ENCODE measurements around the gene MRPL55. TPM values are rescaled to one million over a fixed set of nuclear protein-coding genes. Genes with fewer than 3 reads are reported as not detected.

MRPL55 gene
- total and polyA plus RNA-seq, 2 of the 13 experiments (the other 11 are each of a cell fraction or from before 2014, with no cell fraction given), result 58.6 to 92.9 TPM

DNA sequence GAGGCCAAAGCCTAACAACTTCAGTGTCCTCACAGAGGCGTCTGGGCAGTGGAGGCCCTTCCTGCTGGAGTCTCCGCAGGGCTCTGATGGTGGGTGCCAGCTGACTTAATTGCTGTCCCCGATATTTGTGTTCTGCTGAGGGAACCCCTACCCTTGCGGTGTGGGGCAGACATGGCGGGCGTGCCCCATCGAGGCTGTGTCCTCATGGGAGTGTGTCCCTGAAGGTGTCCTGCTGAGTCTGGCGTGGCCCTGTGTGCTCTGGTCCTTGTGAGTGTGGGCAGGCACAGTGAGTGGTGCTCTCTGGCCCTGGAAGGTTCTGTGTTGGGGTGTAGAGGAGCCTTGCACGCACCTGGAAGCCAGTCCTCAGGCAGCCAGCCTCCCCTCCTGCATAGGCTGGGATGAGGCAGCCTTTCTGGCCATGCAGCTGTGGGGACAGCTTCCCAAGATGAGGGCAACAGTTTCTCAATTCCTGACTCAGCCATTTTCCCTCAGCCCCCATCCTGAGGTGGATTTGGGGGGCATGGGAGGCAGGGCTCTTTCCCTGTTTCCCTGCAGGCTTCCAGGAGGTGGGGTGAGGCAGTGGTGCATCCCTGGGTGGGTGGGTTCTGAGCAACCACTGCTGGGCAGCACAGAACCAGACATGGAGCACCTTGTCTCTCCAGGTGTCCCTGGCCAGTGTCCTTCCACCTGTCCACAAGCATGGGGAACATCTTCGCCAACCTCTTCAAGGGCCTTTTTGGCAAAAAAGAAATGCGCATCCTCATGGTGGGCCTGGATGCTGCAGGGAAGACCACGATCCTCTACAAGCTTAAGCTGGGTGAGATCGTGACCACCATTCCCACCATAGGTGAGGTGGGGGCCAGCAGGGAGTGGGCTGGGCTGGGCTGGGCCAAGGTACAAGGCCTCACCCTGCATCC lies 12.4 kb downstream of the MRPL55 start:
- no peak for DNase-seq (ENCODE audit: low spot score)
- TF ChIP-seq CBX1 (IDR thresholded peaks at IDR 0.05; ENCODE audit: low read depth) (no peak), CENPX (CRISPR knock-in tag; IDR thresholded peaks at IDR 0.05) (no peak), MAFF (IDR thresholded peaks at IDR 0.05; ENCODE audit: low read depth, low read length) (peak; percentile 32; the same call in 1 of the 2 replicates), JARID2 (CRISPR knock-in tag; IDR thresholded peaks at IDR 0.05; ENCODE audit: insufficient replicate concordance) (no peak), ZNF546 (CRISPR knock-in tag; conservative IDR thresholded peaks at IDR 0.05) (no peak), TMF1 (CRISPR knock-in tag; IDR thresholded peaks at IDR 0.05; ENCODE audit: low read depth) (no peak), ZNF232 (CRISPR knock-in tag; IDR thresholded peaks at IDR 0.05; ENCODE audit: borderline replicate concordance) (no peak), ZNF34 (CRISPR knock-in tag; IDR thresholded peaks at IDR 0.05; ENCODE audit: borderline replicate concordance) (no peak), TAF1 (CRISPR knock-in tag; IDR thresholded peaks at IDR 0.05) (no peak)
- TF ChIP-seq, protein P1, sequence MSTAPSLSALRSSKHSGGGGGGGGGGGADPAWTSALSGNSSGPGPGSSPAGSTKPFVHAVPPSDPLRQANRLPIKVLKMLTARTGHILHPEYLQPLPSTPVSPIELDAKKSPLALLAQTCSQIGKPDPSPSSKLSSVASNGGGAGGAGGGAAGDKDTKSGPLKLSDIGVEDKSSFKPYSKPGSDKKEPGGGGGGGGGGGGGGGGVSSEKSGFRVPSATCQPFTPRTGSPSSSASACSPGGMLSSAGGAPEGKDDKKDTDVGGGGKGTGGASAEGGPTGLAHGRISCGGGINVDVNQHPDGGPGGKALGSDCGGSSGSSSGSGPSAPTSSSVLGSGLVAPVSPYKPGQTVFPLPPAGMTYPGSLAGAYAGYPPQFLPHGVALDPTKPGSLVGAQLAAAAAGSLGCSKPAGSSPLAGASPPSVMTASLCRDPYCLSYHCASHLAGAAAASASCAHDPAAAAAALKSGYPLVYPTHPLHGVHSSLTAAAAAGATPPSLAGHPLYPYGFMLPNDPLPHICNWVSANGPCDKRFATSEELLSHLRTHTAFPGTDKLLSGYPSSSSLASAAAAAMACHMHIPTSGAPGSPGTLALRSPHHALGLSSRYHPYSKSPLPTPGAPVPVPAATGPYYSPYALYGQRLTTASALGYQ (CRISPR knock-in tag; IDR thresholded peaks at IDR 0.05), result no peak
- TF ChIP-seq, protein P2, sequence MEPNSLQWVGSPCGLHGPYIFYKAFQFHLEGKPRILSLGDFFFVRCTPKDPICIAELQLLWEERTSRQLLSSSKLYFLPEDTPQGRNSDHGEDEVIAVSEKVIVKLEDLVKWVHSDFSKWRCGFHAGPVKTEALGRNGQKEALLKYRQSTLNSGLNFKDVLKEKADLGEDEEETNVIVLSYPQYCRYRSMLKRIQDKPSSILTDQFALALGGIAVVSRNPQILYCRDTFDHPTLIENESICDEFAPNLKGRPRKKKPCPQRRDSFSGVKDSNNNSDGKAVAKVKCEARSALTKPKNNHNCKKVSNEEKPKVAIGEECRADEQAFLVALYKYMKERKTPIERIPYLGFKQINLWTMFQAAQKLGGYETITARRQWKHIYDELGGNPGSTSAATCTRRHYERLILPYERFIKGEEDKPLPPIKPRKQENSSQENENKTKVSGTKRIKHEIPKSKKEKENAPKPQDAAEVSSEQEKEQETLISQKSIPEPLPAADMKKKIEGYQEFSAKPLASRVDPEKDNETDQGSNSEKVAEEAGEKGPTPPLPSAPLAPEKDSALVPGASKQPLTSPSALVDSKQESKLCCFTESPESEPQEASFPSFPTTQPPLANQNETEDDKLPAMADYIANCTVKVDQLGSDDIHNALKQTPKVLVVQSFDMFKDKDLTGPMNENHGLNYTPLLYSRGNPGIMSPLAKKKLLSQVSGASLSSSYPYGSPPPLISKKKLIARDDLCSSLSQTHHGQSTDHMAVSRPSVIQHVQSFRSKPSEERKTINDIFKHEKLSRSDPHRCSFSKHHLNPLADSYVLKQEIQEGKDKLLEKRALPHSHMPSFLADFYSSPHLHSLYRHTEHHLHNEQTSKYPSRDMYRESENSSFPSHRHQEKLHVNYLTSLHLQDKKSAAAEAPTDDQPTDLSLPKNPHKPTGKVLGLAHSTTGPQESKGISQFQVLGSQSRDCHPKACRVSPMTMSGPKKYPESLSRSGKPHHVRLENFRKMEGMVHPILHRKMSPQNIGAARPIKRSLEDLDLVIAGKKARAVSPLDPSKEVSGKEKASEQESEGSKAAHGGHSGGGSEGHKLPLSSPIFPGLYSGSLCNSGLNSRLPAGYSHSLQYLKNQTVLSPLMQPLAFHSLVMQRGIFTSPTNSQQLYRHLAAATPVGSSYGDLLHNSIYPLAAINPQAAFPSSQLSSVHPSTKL (CRISPR knock-in tag; IDR thresholded peaks at IDR 0.05), result no peak
- TF ChIP-seq, protein P3, sequence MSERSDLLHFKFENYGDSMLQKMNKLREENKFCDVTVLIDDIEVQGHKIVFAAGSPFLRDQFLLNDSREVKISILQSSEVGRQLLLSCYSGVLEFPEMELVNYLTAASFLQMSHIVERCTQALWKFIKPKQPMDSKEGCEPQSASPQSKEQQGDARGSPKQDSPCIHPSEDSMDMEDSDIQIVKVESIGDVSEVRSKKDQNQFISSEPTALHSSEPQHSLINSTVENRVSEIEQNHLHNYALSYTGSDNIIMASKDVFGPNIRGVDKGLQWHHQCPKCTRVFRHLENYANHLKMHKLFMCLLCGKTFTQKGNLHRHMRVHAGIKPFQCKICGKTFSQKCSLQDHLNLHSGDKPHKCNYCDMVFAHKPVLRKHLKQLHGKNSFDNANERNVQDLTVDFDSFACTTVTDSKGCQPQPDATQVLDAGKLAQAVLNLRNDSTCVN (CRISPR knock-in tag; IDR thresholded peaks at IDR 0.05; ENCODE audit: borderline replicate concordance), result no peak
- TF ChIP-seq, protein P4, sequence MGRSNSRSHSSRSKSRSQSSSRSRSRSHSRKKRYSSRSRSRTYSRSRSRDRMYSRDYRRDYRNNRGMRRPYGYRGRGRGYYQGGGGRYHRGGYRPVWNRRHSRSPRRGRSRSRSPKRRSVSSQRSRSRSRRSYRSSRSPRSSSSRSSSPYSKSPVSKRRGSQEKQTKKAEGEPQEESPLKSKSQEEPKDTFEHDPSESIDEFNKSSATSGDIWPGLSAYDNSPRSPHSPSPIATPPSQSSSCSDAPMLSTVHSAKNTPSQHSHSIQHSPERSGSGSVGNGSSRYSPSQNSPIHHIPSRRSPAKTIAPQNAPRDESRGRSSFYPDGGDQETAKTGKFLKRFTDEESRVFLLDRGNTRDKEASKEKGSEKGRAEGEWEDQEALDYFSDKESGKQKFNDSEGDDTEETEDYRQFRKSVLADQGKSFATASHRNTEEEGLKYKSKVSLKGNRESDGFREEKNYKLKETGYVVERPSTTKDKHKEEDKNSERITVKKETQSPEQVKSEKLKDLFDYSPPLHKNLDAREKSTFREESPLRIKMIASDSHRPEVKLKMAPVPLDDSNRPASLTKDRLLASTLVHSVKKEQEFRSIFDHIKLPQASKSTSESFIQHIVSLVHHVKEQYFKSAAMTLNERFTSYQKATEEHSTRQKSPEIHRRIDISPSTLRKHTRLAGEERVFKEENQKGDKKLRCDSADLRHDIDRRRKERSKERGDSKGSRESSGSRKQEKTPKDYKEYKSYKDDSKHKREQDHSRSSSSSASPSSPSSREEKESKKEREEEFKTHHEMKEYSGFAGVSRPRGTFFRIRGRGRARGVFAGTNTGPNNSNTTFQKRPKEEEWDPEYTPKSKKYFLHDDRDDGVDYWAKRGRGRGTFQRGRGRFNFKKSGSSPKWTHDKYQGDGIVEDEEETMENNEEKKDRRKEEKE (IDR thresholded peaks at IDR 0.05), result no peak

More for the DNA sequence above, 12.4 kb downstream of the MRPL55 start:
- H3K9me3 ChIP-seq (ENCODE audit: low read length), result peaks cover 26% of the 10 kb centered on the region
- no peaks in the 10 kb centered on the region for H3K27me3 ChIP-seq (ENCODE audit: control insufficient read depth in 1 of 2, insufficient read depth in 2 of 2, low read length in 2 of 2)
- no peak overlapping the region for H3K9ac ChIP-seq (ENCODE audit: insufficient read depth, low read depth, low read length)
- H3K79me2 ChIP-seq (ENCODE audit: insufficient read depth, low read length), result peaks cover 70% of the 10 kb centered on the region
- ATAC-seq (peak; percentile 2; the same call in 2 of the 3 replicates), FAIRE-seq (no peak)
- in situ Hi-C loops (cut with HindIII; ENCODE audit: extremely low pct_ligation_motif_present, low pct_unique_long_range_greater_than_20kb) (no loop called here), intact Hi-C loops (cut with micrococcal nuclease; ENCODE audit: unreplicated experiment) (no loop called here)
- no peak overlapping the region for H3K27ac ChIP-seq (ENCODE audit: extremely low read length, insufficient read depth, low read length)
- peaks cover 13% of the 10 kb centered on the region for H3K4me1 ChIP-seq (ENCODE audit: insufficient read depth, low read length)
- POLR2A ChIA-PET, result no interaction called here
- H4K20me1 ChIP-seq (ENCODE audit: insufficient read depth, low read length), result peaks cover 88% of the 10 kb centered on the region
- no peak overlapping the region for H3K4me3 ChIP-seq (replicated peaks in 1 of 3; ENCODE audit: insufficient read depth in 1 of 3, low read depth in 2 of 3, low read length in 3 of 3)
- no TSS peak for BruUV-seq (replicated peaks)
- no peak overlapping the region for H3K4me2 ChIP-seq (ENCODE audit: low read depth, low read length)
- H3K36me3 ChIP-seq (replicated peaks in 1 of 2; ENCODE audit: control insufficient read depth in 1 of 2, insufficient read depth in 2 of 2, low read length in 2 of 2), result peaks cover 21 to 60% of the 10 kb centered on the region in 2 experiments; a peak in 4 of 5 replicates
- CTCF ChIA-PET (ENCODE audit: low intra/inter-chr PET ratio, low total read pairs), result no interaction called here
- H2AFZ ChIP-seq (ENCODE audit: low read length), result no peak overlapping the region
- 93% methylated on average over 3 of the region's 13 CpGs for WGBS (ENCODE audit: low lambda C conversion rate)

Measured in HepG2 (cell line).